ENCODE data around the gene MGA.

MGA gene

DNA sequence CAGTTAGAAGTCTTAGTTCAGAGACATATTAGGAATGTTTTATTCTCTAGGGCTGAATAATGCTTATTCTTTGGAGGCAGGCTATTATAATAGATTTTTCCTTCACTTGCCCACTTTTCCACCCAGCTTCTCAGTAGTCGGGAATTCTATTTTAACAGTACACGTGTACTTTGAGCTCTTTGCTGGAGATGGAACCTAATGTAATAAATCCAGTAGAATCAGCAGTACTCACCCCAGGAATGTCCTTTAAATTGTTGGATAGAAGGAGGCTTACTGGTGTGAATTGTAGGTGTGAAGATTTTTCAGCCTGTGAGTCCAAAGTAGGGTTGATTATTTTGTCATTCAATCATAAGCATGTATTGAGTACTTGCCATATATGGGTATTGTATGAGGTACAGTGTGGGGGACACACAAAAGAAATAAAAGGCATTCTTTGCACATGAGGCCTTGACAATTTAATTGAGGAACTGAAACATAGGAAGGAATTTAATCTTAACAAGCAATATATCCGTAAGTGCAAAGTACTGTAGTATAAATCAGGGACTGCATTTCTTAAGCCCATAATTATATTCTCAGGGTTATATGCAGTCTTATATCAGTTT is 29.5 kb upstream of the MGA start:
- ATAC-seq: no peak
- no peak for TF ChIP-seq SNAI2 (CRISPR knock-in tag; IDR thresholded peaks at IDR 0.05)
- no peak for TF ChIP-seq ISL1 (CRISPR knock-in tag; IDR thresholded peaks at IDR 0.05)
- TF ChIP-seq, protein P1, sequence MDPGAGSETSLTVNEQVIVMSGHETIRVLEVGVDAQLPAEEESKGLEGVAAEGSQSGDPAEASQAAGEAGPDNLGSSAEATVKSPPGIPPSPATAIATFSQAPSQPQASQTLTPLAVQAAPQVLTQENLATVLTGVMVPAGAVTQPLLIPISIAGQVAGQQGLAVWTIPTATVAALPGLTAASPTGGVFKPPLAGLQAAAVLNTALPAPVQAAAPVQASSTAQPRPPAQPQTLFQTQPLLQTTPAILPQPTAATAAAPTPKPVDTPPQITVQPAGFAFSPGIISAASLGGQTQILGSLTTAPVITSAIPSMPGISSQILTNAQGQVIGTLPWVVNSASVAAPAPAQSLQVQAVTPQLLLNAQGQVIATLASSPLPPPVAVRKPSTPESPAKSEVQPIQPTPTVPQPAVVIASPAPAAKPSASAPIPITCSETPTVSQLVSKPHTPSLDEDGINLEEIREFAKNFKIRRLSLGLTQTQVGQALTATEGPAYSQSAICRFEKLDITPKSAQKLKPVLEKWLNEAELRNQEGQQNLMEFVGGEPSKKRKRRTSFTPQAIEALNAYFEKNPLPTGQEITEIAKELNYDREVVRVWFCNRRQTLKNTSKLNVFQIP (CRISPR knock-in tag; IDR thresholded peaks at IDR 0.05; ENCODE audit: borderline replicate concordance, low read depth): no peak
- TF ChIP-seq TSHZ2 (CRISPR knock-in tag; IDR thresholded peaks at IDR 0.05): no peak

- TF ChIP-seq ZNF565 (CRISPR knock-in tag; conservative IDR thresholded peaks at IDR 0.05; ENCODE audit: low read depth) (no peak), TCF4 (CRISPR knock-in tag; IDR thresholded peaks at IDR 0.05; ENCODE audit: borderline replicate concordance) (no peak), CREB5 (CRISPR knock-in tag; IDR thresholded peaks at IDR 0.05; ENCODE audit: low read depth) (no peak), TOX (CRISPR knock-in tag; IDR thresholded peaks at IDR 0.05; ENCODE audit: borderline replicate concordance) (no peak), ARNTL (CRISPR knock-in tag; IDR thresholded peaks at IDR 0.05; ENCODE audit: borderline replicate concordance, low read depth) (no peak), ZNF70 (CRISPR knock-in tag; IDR thresholded peaks at IDR 0.05) (no peak), ISL1 (CRISPR knock-in tag; IDR thresholded peaks at IDR 0.05) (no peak)
- TF ChIP-seq, protein P2, sequence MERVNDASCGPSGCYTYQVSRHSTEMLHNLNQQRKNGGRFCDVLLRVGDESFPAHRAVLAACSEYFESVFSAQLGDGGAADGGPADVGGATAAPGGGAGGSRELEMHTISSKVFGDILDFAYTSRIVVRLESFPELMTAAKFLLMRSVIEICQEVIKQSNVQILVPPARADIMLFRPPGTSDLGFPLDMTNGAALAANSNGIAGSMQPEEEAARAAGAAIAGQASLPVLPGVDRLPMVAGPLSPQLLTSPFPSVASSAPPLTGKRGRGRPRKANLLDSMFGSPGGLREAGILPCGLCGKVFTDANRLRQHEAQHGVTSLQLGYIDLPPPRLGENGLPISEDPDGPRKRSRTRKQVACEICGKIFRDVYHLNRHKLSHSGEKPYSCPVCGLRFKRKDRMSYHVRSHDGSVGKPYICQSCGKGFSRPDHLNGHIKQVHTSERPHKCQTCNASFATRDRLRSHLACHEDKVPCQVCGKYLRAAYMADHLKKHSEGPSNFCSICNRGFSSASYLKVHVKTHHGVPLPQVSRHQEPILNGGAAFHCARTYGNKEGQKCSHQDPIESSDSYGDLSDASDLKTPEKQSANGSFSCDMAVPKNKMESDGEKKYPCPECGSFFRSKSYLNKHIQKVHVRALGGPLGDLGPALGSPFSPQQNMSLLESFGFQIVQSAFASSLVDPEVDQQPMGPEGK (CRISPR knock-in tag; IDR thresholded peaks at IDR 0.05; ENCODE audit: borderline replicate concordance): no peak
Observed at GRCh38 chr15:41631880-41632470, 28.2 kb upstream of the MGA start.

DNA sequence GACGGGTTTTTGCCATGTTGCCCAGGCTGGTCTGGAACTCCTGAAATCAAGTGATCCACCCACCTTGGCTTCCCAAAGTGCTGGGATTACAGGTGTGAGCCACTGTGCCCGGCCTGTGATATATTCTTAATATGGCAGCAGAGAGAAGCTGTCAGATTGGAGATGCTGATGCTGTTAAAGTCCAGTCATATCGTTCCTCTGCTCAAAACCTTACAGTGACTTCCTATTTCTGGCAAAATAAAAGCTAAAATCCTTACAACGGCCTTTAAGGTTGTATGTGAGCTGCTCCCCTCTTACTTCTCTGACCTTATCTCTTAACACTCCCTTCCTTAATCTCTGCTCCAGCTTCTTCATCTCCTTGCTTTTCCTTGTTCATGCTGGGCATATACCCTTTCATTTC is 26.6 kb upstream of the MGA start:
- TF ChIP-seq OSR1 (CRISPR knock-in tag; IDR thresholded peaks at IDR 0.05): no peak

More at GRCh38 chr15:41631880-41632470, 28.2 kb upstream of the MGA start:
- ATAC-seq: no peak

GRCh38 chr15:41634072-41634626 is 26.1 kb upstream of the MGA start:
- no peak for ATAC-seq
- TF ChIP-seq ZNF70 (CRISPR knock-in tag; IDR thresholded peaks at IDR 0.05): no peak
- TF ChIP-seq ARNTL (CRISPR knock-in tag; IDR thresholded peaks at IDR 0.05; ENCODE audit: borderline replicate concordance, low read depth): no peak
- TF ChIP-seq ZC3H10 (CRISPR knock-in tag; IDR thresholded peaks at IDR 0.05): no peak
- no peak for TF ChIP-seq CSDC2 (CRISPR knock-in tag; IDR thresholded peaks at IDR 0.05)

More for the DNA sequence above, 26.6 kb upstream of the MGA start:
- no peak for ATAC-seq

GRCh38 chr15:41637086-41637485 is 23.1 kb upstream of the MGA start:
- ATAC-seq: no peak
- TF ChIP-seq, protein P1 (CRISPR knock-in tag; IDR thresholded peaks at IDR 0.05; ENCODE audit: borderline replicate concordance, low read depth): no peak
- TF ChIP-seq ZNF8 (CRISPR knock-in tag; IDR thresholded peaks at IDR 0.05) (no peak), BACH2 (CRISPR knock-in tag; IDR thresholded peaks at IDR 0.05; ENCODE audit: borderline replicate concordance) (no peak), CREB5 (CRISPR knock-in tag; IDR thresholded peaks at IDR 0.05; ENCODE audit: low read depth) (no peak), TOX (CRISPR knock-in tag; IDR thresholded peaks at IDR 0.05; ENCODE audit: borderline replicate concordance) (no peak), ISL1 (CRISPR knock-in tag; IDR thresholded peaks at IDR 0.05) (no peak), OSR1 (CRISPR knock-in tag; IDR thresholded peaks at IDR 0.05) (no peak), GLIS3 (CRISPR knock-in tag; IDR thresholded peaks at IDR 0.05) (no peak), ARNTL (CRISPR knock-in tag; IDR thresholded peaks at IDR 0.05; ENCODE audit: borderline replicate concordance, low read depth) (no peak), CSDC2 (CRISPR knock-in tag; IDR thresholded peaks at IDR 0.05) (no peak), ZNF70 (CRISPR knock-in tag; IDR thresholded peaks at IDR 0.05) (no peak)
- TF ChIP-seq, protein P2 (CRISPR knock-in tag; IDR thresholded peaks at IDR 0.05; ENCODE audit: borderline replicate concordance): no peak

Measured in SK-N-SH treated with all-trans-retinoic acid at 6 μM for 48 hours (cell line).